Activated naive CD8-positive, alpha-beta T cell treated with anti-CD3 and anti-CD28 coated beads, Interleukin-2, amount 50 U/mL, for 16 hours (primary cell): ENCODE results near the gene ASIC3.

Experiments used
- DNase-seq: peaks from one replicate; pipeline ENCODE4 v3.0.0-alpha.2; 2020; ENCODE audit warnings: low read depth, low spot score

ASIC3 gene

GRCh38 chr7:151085691-151086620, 37.6 kb downstream of the ASIC3 start, which contains the start of gene AGAP3:
AGAP3 (plus strand) TSS chr7:151086475; CDS start chr7:151086742, 267 bp downstream.
- no peak for DNase-seq

GRCh38 chr7:151086802-151087244, 38.5 kb downstream of the ASIC3 start:
- no peak for DNase-seq

- no peak for DNase-seq
These were observed 39.1 kb downstream of the ASIC3 start for GRCh38 chr7:151087245-151088018.

- DNase-seq: no peak
These were observed 39.9 kb downstream of the ASIC3 start for GRCh38 chr7:151088019-151088855.

- DNase-seq: no peak
These were observed 40.7 kb downstream of the ASIC3 start for GRCh38 chr7:151088856-151089699.

GRCh38 chr7:151089893-151090730, 41.8 kb downstream of the ASIC3 start:
- no peak for DNase-seq

GRCh38 chr7:151091003-151091402, 42.7 kb downstream of the ASIC3 start:
- DNase-seq: no peak

- no peak for DNase-seq
These were observed 43.1 kb downstream of the ASIC3 start for GRCh38 chr7:151091431-151091830.

GRCh38 chr7:151091988-151092387, 43.7 kb downstream of the ASIC3 start:
- DNase-seq: no peak

- DNase-seq: no peak
These were observed 45.4 kb downstream of the ASIC3 start for GRCh38 chr7:151093748-151094147.

GRCh38 chr7:151094675-151095074, 46.3 kb downstream of the ASIC3 start:
- no peak for DNase-seq

- no peak for DNase-seq
These were observed 46.9 kb downstream of the ASIC3 start for GRCh38 chr7:151095123-151095797.

- DNase-seq: no peak
These were observed 47.6 kb downstream of the ASIC3 start for GRCh38 chr7:151095828-151096475.

- no peak for DNase-seq
These were observed 51.3 kb downstream of the ASIC3 start for GRCh38 chr7:151099486-151100211.

GRCh38 chr7:151100921-151101320, 52.6 kb downstream of the ASIC3 start:
- DNase-seq: no peak

- DNase-seq: no peak
These were observed 53.5 kb downstream of the ASIC3 start for GRCh38 chr7:151101621-151102396.
